ENCODE results near the gene NFAT5.
"Not testable (repeated sequence)": the region's sequence is repeated elsewhere in the genome, so short reads cannot be mapped to it uniquely, and the experiment has no call there.

NFAT5 gene

GRCh38 chr16:69643997-69644396, 78.2 kb downstream of the NFAT5 start:
- DNase-seq = not testable (repeated sequence)

- DNase-seq = no peak
Observed at GRCh38 chr16:69644790-69645189, 79.0 kb downstream of the NFAT5 start.

DNA sequence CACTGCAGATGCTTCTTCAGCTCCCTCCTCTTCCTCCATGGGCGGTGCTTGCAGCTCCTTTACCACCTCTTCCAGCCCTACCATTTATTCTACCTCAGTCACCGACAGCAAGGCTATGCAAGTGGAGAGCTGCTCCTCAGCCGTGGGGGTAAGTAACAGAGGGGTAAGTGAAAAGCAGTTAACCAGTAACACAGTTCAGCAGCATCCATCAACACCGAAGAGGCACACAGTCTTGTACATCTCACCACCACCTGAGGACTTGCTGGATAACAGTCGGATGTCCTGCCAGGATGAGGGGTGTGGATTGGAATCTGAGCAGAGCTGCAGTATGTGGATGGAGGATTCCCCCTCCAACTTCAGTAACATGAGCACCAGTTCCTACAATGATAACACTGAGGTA, 81.3 kb downstream of the NFAT5 start:
- DNase-seq = no peak

- DNase-seq = no peak
Observed at GRCh38 chr16:69651217-69651616, 85.5 kb downstream of the NFAT5 start.

DNA sequence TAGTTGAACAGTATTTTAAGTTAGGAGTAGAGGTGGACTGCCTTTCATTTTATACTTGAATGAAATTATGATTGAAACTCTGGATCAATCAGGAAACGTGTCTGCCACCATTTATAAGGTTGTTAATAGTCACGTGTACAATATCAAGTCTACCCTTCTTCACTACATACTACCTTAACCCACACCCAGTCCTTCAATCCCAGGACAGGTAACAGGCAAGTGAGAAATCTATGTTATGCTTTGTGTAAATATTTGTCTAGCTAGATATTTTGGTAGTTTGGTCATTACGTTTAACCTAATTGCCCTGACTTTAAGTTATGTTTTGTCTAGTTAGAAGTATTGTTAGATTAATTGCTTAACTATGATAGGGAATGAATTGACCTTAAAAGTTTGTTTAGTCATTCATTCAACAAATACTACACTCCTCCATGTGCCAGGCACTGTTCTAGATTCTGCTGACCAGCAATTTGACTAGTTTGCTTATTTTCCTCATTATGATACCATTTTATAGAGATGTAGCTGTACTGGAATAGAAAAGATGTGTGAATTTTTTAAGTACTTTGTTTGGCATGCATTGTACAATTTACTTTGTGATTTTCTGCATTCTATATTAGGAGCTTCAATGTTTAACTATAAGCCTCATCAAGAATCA, 88.6 kb downstream of the NFAT5 start:
- DNase-seq = no peak

DNA sequence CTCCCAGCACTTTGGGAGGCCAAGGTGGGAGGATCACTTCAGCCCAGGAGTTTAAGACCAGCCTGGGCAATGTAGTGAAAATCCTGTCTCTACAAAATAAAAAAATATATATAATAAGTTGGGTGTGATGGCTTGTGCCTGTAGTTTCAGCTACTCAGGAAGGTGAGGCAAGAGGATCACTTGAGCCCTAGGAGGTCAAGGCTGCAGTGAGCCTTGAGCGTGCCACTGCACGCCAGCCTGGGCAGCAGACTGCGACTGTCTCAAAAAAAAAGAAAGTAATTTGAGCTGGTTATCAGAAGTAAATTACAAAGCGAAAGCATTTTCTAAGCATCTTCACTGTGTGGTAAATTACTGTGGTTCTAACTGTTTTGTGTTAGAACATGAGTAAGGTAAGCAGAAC, 94.4 kb downstream of the NFAT5 start:
- no peak for DNase-seq

DNA sequence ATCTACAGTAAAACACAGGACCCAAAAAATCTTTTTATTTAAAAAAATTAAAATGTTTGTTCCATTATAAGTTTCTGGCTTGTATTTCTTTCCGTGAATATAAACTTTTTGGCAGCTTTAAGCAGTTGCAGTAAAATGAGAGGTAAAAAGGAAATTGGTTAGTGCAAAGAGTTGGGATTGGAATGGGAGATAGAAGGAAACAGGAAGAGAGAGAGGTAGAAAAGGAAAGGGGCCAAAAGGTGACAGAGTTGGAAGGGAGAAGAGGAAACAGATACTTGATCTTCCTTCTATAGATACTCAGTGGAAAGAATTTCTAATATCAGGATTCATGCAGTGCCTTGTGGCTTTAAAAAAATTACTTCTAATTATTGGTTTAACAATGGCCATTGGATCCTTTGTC, 97.1 kb downstream of the NFAT5 start:
- DNase-seq = no peak

GRCh38 chr16:69663846-69664245, 98.1 kb downstream of the NFAT5 start:
- no peak for DNase-seq

GRCh38 chr16:69669577-69669976, 103.8 kb downstream of the NFAT5 start:
- DNase-seq = no peak

DNA sequence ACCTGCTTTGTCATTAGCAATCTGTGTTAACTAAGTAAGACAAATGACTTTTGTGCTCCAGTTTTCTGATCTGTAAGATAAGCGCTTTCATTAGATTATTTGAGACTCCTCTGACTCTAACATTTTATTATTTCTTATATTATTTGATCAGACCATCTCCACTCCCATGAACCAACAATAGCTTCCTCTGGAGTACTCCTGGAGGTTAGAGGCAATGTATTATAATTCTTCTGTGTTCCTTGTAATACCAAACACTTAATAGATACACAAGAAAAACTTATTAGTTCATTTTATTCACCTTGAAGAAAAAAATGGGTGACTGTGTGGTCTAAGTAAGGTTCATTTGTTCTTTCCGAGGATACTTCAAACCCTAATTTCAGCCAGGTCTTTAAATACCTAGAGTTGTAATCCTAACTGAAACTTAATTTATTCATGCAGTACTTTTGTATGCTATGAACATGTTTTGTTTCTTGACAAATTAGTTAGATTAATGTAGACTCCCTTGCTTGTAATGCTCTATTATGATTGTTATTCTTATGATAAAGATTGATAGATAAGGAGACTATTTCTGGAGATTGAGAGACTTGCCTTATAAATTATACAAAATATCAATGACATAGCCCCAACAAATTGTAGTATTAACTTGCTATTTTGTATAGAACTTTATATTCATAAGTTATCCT, 106.7 kb downstream of the NFAT5 start:
- DNase-seq = no peak

DNA sequence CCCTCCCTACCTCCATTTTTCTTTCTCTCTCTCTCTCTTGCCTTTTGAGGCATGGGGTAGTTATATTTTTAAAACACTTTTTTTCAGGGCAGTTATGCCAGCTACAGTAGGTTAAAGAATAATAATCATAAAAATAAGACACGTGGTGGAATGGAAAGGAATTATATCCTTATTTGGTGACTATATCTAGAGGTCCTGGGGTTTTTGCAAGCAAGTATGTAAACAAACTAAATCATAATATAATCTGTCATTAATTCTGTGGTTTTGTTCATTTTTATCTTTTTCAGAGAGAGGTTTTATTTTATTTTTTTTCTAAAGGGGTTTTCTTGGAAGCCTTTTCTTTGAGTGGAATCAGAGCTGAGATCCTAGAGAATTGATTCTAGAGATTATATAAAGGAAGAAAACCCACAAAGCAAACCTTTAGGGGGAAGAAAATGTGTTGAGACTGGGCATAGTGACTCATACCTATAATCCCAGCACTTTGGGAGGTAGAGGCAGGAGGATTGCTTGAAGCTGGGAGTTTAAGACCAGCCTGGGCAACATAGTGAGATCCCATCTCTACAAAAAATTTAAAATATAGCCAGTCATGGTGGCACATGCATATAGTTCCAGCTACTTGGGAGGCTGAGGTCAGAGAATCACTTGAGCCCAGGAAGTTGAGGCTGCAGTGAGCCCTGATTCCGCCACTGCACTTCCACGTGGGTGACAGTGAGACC, 107.4 kb downstream of the NFAT5 start:
- no peak for DNase-seq

DNA sequence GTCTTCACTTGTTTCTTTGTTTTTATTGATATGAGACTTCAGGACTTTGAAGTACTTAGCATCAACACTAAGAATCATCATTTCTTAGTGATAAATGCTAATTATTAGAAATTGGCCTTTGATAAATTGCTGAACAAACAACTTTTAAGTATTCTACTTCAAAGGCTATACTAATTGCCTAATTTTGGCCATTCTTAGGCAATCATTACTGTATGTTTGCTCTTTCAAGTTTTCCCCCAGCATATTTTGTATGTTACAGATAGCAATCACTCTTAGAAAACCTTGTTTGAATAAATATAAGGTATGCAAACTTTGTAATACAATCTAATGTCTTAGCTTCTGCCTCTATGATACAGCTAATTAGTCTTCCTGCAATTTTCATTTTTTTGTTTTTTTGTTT, 114.6 kb downstream of the NFAT5 start:
- no peak for DNase-seq

GRCh38 chr16:69688589-69688988, 122.8 kb downstream of the NFAT5 start:
- DNase-seq = no peak

GRCh38 chr16:69691980-69692911, 126.5 kb downstream of the NFAT5 start:
- no peak for DNase-seq

DNA sequence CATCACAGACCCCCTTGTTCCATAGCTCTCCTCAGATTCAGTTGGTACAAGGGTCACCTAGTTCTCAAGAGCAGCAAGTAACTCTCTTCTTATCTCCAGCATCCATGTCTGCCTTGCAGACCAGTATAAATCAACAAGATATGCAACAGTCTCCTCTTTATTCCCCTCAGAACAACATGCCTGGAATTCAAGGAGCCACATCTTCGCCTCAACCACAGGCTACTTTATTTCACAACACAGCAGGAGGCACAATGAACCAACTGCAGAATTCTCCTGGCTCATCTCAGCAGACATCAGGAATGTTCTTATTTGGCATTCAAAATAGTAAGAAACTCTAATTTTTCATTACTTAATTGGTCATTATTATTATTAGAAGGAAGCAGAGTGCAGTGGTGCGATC, 128.2 kb downstream of the NFAT5 start:
- DNase-seq = no peak

- DNase-seq = no peak
Observed at GRCh38 chr16:69698404-69698803, 132.6 kb downstream of the NFAT5 start.

GRCh38 chr16:69699915-69700314, 134.1 kb downstream of the NFAT5 start:
- DNase-seq = no peak

DNA sequence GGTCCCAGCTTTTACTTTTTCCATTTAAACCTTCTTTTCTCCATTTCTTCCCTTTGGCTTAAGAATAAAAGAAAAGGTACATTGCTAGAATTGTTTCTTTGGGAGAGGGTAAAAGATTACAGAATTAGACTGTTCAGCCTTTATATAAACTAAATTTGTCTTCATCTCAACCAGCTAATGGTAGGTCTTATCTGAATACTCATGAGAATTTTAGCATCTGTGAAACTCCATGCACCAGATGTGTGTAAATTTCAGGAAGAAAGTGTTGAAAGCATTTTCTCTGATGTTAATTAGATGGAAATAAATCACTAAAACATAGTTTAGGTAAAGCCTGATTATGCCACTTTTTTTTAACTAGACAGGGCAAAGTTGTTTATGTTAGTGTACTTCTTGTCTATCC, 135.7 kb downstream of the NFAT5 start:
- no peak for DNase-seq

DNA sequence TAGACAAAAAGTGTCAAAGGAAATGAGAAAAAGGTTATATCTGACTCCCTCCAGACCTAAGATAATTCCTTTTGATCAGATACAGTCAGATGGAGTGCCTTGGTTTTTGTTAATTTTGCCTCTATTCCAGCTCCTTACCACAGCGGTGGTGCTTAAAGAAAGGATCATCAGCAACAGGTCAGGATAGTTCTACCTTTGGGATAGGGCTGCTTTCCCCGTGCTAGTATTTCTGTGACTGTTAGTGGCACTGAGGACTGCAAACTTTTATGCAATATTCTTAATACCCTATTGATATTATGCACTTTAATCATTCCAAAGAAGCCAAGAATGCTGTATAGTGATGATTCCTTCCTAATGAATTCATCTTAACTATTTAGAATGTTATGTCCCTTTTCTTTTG, 136.1 kb downstream of the NFAT5 start:
- DNase-seq = no peak

- no peak for DNase-seq
Observed at GRCh38 chr16:69703638-69704037, 137.9 kb downstream of the NFAT5 start.

DNA sequence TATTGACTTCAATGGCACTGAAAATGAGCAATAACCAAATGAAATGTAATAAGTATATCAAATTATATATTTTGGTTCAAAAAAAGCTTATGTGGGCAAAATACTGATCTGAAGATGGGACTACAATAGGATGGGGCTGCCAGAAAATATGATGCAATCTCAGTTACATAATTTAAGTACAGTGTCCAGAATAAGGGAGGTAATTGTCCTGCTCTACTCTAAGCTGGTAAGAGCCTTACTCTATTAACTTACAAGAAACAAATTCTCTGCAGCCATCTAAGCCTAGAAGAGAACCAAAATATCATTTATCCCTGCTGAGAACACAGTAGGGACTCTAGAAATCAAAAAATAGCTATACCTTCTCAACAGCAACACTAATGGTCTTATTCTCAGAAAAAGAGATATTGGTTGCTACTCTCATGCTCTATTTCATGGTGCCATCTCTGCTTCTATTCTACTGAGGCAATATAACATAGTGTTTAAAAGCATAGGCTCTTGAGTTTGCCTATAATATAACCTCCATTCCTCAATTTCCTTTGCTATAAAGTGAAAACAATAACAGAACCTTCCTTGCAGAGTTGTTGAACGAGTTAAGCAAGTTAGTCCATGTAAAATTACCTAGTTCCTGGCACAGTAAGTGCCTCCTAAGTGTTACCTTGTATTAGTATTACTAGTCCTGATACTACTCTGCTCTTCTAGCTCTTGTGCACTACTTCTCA, 140.6 kb downstream of the NFAT5 start:
- no peak for DNase-seq

DNA sequence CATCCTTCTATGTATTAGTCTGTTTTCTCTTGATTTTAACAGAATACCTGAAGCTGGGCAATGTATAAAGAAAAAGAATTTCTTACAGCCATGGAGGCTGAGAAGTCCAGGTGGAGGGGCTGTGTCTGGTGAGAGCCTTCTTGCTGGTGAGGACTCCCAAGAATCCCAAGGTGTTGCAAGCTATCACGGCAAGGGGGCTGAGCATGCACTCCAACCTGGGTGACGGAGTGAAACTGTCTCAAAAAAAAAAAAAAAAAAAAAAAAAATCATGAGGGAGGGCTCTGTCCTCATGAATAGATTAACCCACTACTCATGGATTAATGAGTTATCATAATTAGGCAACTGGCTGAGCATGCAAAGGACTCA, 141.2 kb downstream of the NFAT5 start:
- no peak for DNase-seq

Measured in stimulated activated CD4-positive, alpha-beta T cell treated with anti-CD3 and anti-CD28 coated beads, Interleukin-4, amount 100 ng/mL, for 1 hour (primary cell).